HepG2 (cell line): ENCODE results near the gene TMBIM1. TPM values are rescaled to one million over a fixed set of nuclear protein-coding genes. Genes with fewer than 3 reads are reported as not detected.

ENCODE experiments used
- ATAC-seq: fragments of 200-7000 bp; cut with Tn5 transposase; 3 replicates; pipeline ENCODE4 v1.9.1; 2020; ENCODE audit warnings: mild to moderate bottlenecking, moderate library complexity
- BruUV-seq: library from RNA; stranded (reverse); fragments of 400-500 nt; replicated peaks from 2 replicates; lab custom pipeline; 2021; lab: Mats Ljungman, UMichigan
- CTCF ChIA-PET: fragments of 300-600 bp; formaldehyde crosslinking; extraction: SDS; loops from one replicate; lab custom pipeline; 2021; ENCODE audit warnings: low total read pairs, inconsistent platforms, low intra/inter-chr PET ratio; lab: Yijun Ruan, JAX
- POLR2A ChIA-PET: fragments of 350-600 bp; sonication (Branson Sonifier 250); formaldehyde crosslinking; loops from one replicate; lab custom pipeline; 2020; ENCODE audit warnings: antibody characterized with exemption, inconsistent platforms; lab: Yijun Ruan, JAX
- DNase-seq: peaks from one replicate; pipeline ENCODE4 v3.0.0-alpha.2; 2015; ENCODE audit warnings: low spot score
- FAIRE-seq: peaks from 3 replicates; lab custom pipeline; 2011; peaks lifted over from hg19 to GRCh38; lab: Jason Lieb, UNC
- H2AFZ ChIP-seq: one replicate; pipeline ENCODE4 v1.6.1; 2011; ENCODE audit warnings: low read length, inconsistent platforms
- H3K27ac ChIP-seq: fragments of 300-600 bp; 3 replicates; pipeline ENCODE4 v1.8.0; 2011; ENCODE audit warnings: mixed run types, mild to moderate bottlenecking, mixed read lengths, low read length, inconsistent platforms; ENCODE audit not compliant: insufficient read depth; ENCODE audit errors: extremely low read length
- H3K27me3 ChIP-seq, 2 experiments: fragments of 200-600 bp in 1 of 2; 2 replicates in 1 of 2; 3 replicates in 1 of 2; pipeline versions ENCODE4 v1.6.0 to v1.8.0; 2011; ENCODE audit warnings: low read length in 2 of 2, mild to moderate bottlenecking in 2 of 2, moderate library complexity in 2 of 2, inconsistent platforms in 1 of 2; ENCODE audit not compliant: insufficient read depth in 2 of 2, control insufficient read depth in 1 of 2
- H3K36me3 ChIP-seq, 2 experiments: fragments of 200-600 bp in 1 of 2; replicated peaks in 1 of 2; 2 replicates in 1 of 2; 3 replicates in 1 of 2; pipeline versions ENCODE4 v1.5.1 to v1.8.0; 2011; ENCODE audit warnings: low read length in 2 of 2, inconsistent platforms in 1 of 2; ENCODE audit not compliant: insufficient read depth in 2 of 2, control insufficient read depth in 1 of 2
- H3K4me1 ChIP-seq: 2 replicates; pipeline ENCODE4 v1.5.1; 2012; ENCODE audit warnings: low read length, inconsistent platforms; ENCODE audit not compliant: insufficient read depth
- H3K4me2 ChIP-seq: 2 replicates; pipeline ENCODE4 v1.6.0; 2011; ENCODE audit warnings: low read depth, low read length, inconsistent platforms
- H3K4me3 ChIP-seq, 3 experiments: fragments of 200-600 bp in 1 of 3; sonication (generic), shearing (Covaris generic) in 1 of 3; replicated peaks in 1 of 3; 2 replicates each; pipeline ENCODE4 v1.5.1; 2011 to 2016; ENCODE audit warnings: low read length in 3 of 3, inconsistent platforms in 2 of 3, low read depth in 2 of 3, mild to moderate bottlenecking in 2 of 3, control low read depth in 1 of 3, mixed read lengths in 1 of 3; ENCODE audit not compliant: insufficient read depth in 1 of 3
- H3K79me2 ChIP-seq: one replicate; pipeline ENCODE4 v1.6.1; 2011; ENCODE audit warnings: low read length, inconsistent platforms; ENCODE audit not compliant: insufficient read depth
- H3K9ac ChIP-seq: 2 replicates; pipeline ENCODE4 v1.6.0; 2011; ENCODE audit warnings: mild to moderate bottlenecking, low read depth, low read length, inconsistent platforms; ENCODE audit not compliant: insufficient read depth
- H3K9me3 ChIP-seq: 2 replicates; pipeline ENCODE4 v1.5.1; 2012; ENCODE audit warnings: mild to moderate bottlenecking, low read length
- H4K20me1 ChIP-seq: 2 replicates; pipeline ENCODE4 v1.6.0; 2011; ENCODE audit warnings: inconsistent platforms, mild to moderate bottlenecking, low read length, moderate library complexity; ENCODE audit not compliant: insufficient read depth
- CEBPB ChIP-seq: IDR thresholded peaks from 2 replicates; pipeline ENCODE4 v1.6.1; 2011; ENCODE audit warnings: low read depth, low read length, improper control_type of control experiment, borderline replicate concordance
- CEBPG ChIP-seq: IDR thresholded peaks from 2 replicates; pipeline ENCODE4 v1.6.1; 2016
- MAFF ChIP-seq: IDR thresholded peaks from 2 replicates; pipeline ENCODE4 v1.6.1; 2011; ENCODE audit warnings: low read depth, low read length, improper control_type of control experiment
- MAFK ChIP-seq, 2 experiments: IDR thresholded peaks in 1 of 2; conservative IDR thresholded peaks in 1 of 2; 2 replicates each; pipeline ENCODE4 v1.6.1; 2011; ENCODE audit warnings: improper control_type of control experiment in 2 of 2, low read length in 2 of 2
- RAD21 ChIP-seq: fragments of 450-650 bp; formaldehyde crosslinking; IDR thresholded peaks from 2 replicates; pipeline ENCODE4 v1.5.0; 2020; ENCODE audit warnings: mild to moderate bottlenecking
- WGBS: methylation state at CpG from one replicate; pipeline ENCODE4 v1.1.6; 2017; ENCODE audit warnings: low lambda C conversion rate; 5-methylcytosine and 5-hydroxymethylcytosine counted together
- in situ Hi-C: cut with HindIII; loops from 2 replicates; pipeline ENCODE4 v1.10.0; 2017; ENCODE audit warnings: low pct_unique_long_range_greater_than_20kb; ENCODE audit not compliant: extremely low pct_ligation_motif_present
- intact Hi-C: fragments of 100-400 bp; cut with micrococcal nuclease; formaldehyde crosslinking; loops from one replicate; pipeline ENCODE4 v1.10.0; 2022; ENCODE audit not compliant: unreplicated experiment
- polyA plus RNA-seq, 8 experiments: library from polyadenylated mRNA; depleted of rRNA in 3 of 8; stranded (reverse) in 7 of 8; unstranded in 1 of 8; fragments of >200 nt; fragmentation: Illumina TruSeq in 4 of 8; extraction: Trizol in 4 of 8; gene quantifications; 2 replicates each; pipeline versions ENCODE4 v1.2.1 to v1.2.3, GENCODE V29; 2011 to 2016; ENCODE audit warnings: low read depth in 4 of 8, missing spikeins in 1 of 8, mixed read lengths in 1 of 8; ENCODE audit not compliant: insufficient read depth in 1 of 8
- total RNA-seq, 5 experiments: library from RNA; depleted of rRNA; stranded (reverse); fragments of >200 nt; fragmentation: Illumina TruSeq; extraction: Trizol; gene quantifications; 2 replicates each; pipeline ENCODE4 v1.2.3, GENCODE V29; 2016; ENCODE audit warnings: low read depth in 1 of 5
- TF ChIP-seq, protein P1 (sequence below): sonication (generic); formaldehyde crosslinking; IDR thresholded peaks from 2 replicates; pipeline ENCODE4 v1.4.0; 2020; ENCODE audit warnings: missing genetic modification reagents

Gene TMBIM1
- total and polyA plus RNA-seq, 2 of the 13 experiments (the other 11 are each of a cell fraction or from before 2014, with no cell fraction given) = 127 to 139 TPM

DNA sequence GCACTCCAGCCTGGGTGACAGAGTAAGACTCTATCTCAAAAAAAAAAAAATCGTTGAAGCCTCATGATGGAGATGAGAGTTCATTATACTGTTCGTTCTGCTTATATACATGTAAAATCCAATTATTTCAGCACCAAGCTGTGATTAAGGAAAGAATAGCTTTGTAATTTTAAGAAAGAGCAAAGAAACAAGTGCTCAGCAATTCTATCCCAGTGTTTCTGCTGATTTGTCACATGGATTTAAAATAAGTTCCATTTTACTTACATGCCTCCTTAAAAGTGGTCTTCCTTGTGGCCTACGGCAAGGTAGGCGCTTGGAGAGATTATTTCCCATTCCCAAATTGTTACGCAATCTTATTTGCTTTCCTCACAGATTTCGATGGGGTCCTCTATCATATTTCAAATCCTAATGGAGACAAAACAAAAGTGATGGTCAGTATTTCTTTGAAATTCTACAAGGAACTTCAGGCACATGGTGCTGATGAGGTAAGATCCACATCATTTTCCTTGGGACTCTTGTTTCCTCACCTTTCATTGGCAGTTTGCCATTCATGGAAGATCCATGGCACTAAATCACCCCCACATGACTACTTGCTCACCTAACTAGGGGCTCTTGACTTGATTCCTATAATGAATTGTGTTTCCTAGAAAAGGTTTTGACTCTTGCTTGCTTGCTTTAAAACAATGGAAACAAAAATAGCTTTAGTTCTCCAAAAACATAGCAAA lies 63.8 kb downstream of the TMBIM1 start:
- H3K4me2 ChIP-seq = no peak overlapping the region
- H3K27ac ChIP-seq = peak overlapping the region; percentile 4
- intact Hi-C loops (no loop called here), in situ Hi-C loops (no loop called here)
- H3K36me3 ChIP-seq = peaks cover 22 to 87% of the 10 kb centered on the region in 2 experiments
- peak; percentile 95 for TF ChIP-seq CEBPB
- TF ChIP-seq MAFF = peak; percentile 69
- TF ChIP-seq CEBPG = peak; percentile 51
- no peak for TF ChIP-seq RAD21 (CRISPR knock-in tag)
- peak; percentile 43 to 64; a peak in 3 of 4 replicates for TF ChIP-seq MAFK (conservative IDR thresholded peaks at IDR 0.05 in 1 of 2, IDR thresholded peaks at IDR 0.05 in 1 of 2; ENCODE audit: low read length in 2 of 2)
- TF ChIP-seq, protein P1, sequence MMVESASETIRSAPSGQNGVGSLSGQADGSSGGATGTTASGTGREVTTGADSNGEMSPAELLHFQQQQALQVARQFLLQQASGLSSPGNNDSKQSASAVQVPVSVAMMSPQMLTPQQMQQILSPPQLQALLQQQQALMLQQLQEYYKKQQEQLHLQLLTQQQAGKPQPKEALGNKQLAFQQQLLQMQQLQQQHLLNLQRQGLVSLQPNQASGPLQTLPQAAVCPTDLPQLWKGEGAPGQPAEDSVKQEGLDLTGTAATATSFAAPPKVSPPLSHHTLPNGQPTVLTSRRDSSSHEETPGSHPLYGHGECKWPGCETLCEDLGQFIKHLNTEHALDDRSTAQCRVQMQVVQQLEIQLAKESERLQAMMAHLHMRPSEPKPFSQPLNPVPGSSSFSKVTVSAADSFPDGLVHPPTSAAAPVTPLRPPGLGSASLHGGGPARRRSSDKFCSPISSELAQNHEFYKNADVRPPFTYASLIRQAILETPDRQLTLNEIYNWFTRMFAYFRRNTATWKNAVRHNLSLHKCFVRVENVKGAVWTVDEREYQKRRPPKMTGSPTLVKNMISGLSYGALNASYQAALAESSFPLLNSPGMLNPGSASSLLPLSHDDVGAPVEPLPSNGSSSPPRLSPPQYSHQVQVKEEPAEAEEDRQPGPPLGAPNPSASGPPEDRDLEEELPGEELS (CRISPR knock-in tag) = no peak
- ChIA-PET CTCF (no interaction called here), POLR2A (interaction anchor here (1.1 kb wide), 2 partner anchors 12 kb away, joined by 3 to 4 read pairs; no protein-coding TSS in a partner anchor)
- WGBS = 94% methylated on average over 6 of the region's 6 CpGs
- H2AFZ ChIP-seq = no peak overlapping the region
- peaks cover 37% of the 10 kb centered on the region for H3K4me1 ChIP-seq
- no peaks in the 10 kb centered on the region for H3K27me3 ChIP-seq
- BruUV-seq = no TSS peak
- no peaks in the 10 kb centered on the region for H4K20me1 ChIP-seq
- peaks cover 17% of the 10 kb centered on the region for H3K79me2 ChIP-seq
- H3K4me3 ChIP-seq = no peak overlapping the region
- FAIRE-seq (no peak), ATAC-seq (no peak), DNase-seq (no peak)
- no peak overlapping the region for H3K9ac ChIP-seq
- H3K9me3 ChIP-seq = no peaks in the 10 kb centered on the region
